ENCODE data around the gene TTC27. TPM values are rescaled to one million over a fixed set of nuclear protein-coding genes. Genes with fewer than 3 reads are reported as not detected.

The TTC27 gene
- total RNA-seq, 1 donor from 2014 or later = 10.3 TPM

DNA sequence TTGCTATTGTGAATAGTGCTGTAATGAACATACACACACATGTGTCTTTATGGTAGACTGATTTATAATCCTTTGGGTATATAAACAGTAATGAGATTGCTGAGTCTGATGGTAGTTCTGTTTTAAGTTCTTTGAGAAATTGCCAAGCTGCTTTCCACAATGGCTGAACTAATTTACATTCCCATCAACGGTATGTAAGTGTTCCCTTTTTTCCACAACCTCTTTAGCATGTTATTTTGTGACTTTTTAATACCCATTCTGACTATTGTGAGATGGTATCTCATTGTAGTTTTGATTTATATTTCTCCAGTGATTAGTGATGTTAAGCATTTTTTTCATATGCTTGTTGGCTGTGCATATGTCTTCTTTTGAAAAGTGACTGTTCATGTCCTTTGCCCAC, 86.7 kb downstream of the TTC27 start:
- intact Hi-C loops (cut with DNase I) = no loop called here
- no peak for DNase-seq
- ATAC-seq = no peak
- H3K36me3 ChIP-seq = no peaks in the 10 kb centered on the region
- H3K27ac ChIP-seq = no peak overlapping the region
- no peaks in the 10 kb centered on the region for H3K9me3 ChIP-seq
- TF ChIP-seq, protein P1, sequence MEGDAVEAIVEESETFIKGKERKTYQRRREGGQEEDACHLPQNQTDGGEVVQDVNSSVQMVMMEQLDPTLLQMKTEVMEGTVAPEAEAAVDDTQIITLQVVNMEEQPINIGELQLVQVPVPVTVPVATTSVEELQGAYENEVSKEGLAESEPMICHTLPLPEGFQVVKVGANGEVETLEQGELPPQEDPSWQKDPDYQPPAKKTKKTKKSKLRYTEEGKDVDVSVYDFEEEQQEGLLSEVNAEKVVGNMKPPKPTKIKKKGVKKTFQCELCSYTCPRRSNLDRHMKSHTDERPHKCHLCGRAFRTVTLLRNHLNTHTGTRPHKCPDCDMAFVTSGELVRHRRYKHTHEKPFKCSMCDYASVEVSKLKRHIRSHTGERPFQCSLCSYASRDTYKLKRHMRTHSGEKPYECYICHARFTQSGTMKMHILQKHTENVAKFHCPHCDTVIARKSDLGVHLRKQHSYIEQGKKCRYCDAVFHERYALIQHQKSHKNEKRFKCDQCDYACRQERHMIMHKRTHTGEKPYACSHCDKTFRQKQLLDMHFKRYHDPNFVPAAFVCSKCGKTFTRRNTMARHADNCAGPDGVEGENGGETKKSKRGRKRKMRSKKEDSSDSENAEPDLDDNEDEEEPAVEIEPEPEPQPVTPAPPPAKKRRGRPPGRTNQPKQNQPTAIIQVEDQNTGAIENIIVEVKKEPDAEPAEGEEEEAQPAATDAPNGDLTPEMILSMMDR (IDR thresholded peaks at IDR 0.05) = no peak
- no peak overlapping the region for H3K4me3 ChIP-seq
- no peaks in the 10 kb centered on the region for H3K27me3 ChIP-seq
- H3K4me1 ChIP-seq = peaks cover 14% of the 10 kb centered on the region

DNA sequence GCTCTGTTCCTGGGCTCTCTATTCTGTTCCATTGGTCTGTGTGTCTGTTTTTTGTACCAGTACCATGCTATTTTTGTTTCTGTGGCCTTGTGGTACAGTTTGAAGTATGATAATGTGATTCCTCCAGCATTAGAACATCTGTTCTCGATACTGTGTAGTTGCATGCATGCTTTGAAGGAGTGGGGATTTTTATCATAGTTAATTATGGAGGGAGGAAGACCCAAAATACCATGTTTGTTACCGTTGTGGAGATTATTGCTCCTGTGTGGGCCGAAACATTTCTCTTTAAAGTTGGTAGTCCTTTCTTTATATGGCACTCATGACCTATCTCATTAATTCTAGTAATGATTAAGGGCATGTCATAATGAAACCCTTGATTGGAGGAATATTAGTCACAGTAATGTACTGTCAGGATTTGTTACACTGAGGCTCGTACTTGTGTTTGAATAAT, 87.6 kb downstream of the TTC27 start:
- TF ChIP-seq, protein P1 (IDR thresholded peaks at IDR 0.05) = no peak
- H3K27ac ChIP-seq = no peak overlapping the region
- no peak for DNase-seq

DNA sequence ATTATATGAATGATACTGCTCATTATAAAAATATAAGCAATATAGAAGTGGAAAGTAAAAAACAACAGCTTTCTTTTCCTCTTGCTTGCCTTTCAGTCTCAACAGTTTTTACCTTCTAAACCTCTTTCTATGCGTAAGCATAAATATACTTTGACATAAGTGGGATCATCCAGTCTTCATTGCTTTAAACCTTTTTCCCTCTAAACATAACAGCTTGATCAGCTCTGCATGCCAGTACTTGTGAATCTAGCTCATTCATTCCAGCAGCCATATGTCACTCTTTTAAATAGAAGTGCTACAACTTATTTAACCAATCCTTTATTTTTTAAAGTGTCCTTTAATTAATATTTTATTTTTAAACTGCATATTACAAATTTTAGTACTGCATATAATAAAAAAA, 88.1 kb downstream of the TTC27 start:
- no peak for DNase-seq
- Histone ChIP-seq H3K27ac (no peak overlapping the region), H3K4me3 (no peak overlapping the region), H3K27me3 (no peaks in the 10 kb centered on the region), H3K4me1 (peaks cover 17% of the 10 kb centered on the region), H3K36me3 (no peaks in the 10 kb centered on the region), H3K9me3 (no peaks in the 10 kb centered on the region)
- TF ChIP-seq, protein P1 (IDR thresholded peaks at IDR 0.05) = no peak
- ATAC-seq = no peak
- intact Hi-C loops (cut with DNase I) = no loop called here

More for the DNA sequence above, 87.6 kb downstream of the TTC27 start:
- Histone ChIP-seq H3K27me3 (no peaks in the 10 kb centered on the region), H3K36me3 (no peaks in the 10 kb centered on the region), H3K4me1 (peaks cover 17% of the 10 kb centered on the region), H3K4me3 (no peak overlapping the region), H3K9me3 (no peaks in the 10 kb centered on the region)
- intact Hi-C loops (cut with DNase I) = no loop called here
- no peak for ATAC-seq

DNA sequence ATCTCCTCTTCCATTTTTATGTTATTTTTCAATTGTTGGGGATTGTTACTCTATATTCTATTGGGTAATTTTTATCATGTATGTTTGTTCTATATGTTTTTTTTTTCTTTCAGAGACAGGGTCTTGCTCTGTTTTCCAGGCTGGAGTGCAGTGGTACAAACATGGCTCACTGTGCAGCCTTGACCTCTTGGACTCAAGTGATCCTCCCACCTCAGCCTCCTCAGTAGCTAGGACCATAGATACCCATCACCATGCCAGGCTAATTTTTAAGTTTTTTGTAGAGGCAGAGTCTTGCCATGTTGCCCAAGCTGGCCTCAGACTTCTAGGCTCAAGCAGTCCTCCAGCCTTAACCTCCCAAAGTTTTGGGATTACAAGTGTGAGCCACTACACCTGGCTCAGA, 88.7 kb downstream of the TTC27 start:
- TF ChIP-seq, protein P1 (IDR thresholded peaks at IDR 0.05) = no peak
- Histone ChIP-seq H3K27ac (no peak overlapping the region), H3K27me3 (no peaks in the 10 kb centered on the region), H3K9me3 (no peaks in the 10 kb centered on the region), H3K4me1 (peaks cover 11% of the 10 kb centered on the region), H3K36me3 (no peaks in the 10 kb centered on the region), H3K4me3 (no peak overlapping the region)
- DNase-seq (no peak), ATAC-seq (no peak)
- intact Hi-C loops (cut with DNase I) = no loop called here

DNA sequence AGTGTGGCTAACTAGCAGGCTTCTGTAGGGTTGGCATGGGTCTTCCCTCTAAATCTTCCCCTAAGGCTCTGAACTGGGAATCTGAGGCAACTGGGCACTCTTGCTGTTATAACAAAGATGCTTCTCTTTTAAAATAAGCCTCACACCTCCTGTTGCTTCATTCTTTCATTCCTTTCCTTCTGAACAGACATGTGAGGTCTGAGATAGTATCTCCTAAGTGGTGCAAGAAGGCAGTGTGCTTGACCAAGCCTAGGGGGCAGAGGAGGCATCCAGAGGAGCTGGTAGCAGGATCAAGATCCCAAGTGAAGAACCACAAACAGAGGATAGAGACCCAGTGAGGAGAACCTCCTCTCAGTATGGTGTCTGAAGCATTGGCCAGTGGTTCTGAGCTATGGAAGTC, 90.9 kb downstream of the TTC27 start:
- intact Hi-C loops (cut with DNase I) = no loop called here
- no peak overlapping the region for H3K27ac ChIP-seq

More for the DNA sequence above, 90.9 kb downstream of the TTC27 start:
- no peaks in the 10 kb centered on the region for H3K36me3 ChIP-seq
- no peaks in the 10 kb centered on the region for H3K9me3 ChIP-seq
- DNase-seq (no peak), ATAC-seq (no peak)
- no peak overlapping the region for H3K4me3 ChIP-seq
- peaks cover 6% of the 10 kb centered on the region for H3K4me1 ChIP-seq
- H3K27me3 ChIP-seq = no peaks in the 10 kb centered on the region
- TF ChIP-seq, protein P1 (IDR thresholded peaks at IDR 0.05) = no peak
